ENCODE data around the gene FERMT3. TPM values are rescaled to one million over a fixed set of nuclear protein-coding genes. Genes with fewer than 3 reads are reported as not detected.

Gene FERMT3
- total and polyA plus RNA-seq, 12 donors, result 2.3 to 30.8 (median 6.8) TPM

DNA sequence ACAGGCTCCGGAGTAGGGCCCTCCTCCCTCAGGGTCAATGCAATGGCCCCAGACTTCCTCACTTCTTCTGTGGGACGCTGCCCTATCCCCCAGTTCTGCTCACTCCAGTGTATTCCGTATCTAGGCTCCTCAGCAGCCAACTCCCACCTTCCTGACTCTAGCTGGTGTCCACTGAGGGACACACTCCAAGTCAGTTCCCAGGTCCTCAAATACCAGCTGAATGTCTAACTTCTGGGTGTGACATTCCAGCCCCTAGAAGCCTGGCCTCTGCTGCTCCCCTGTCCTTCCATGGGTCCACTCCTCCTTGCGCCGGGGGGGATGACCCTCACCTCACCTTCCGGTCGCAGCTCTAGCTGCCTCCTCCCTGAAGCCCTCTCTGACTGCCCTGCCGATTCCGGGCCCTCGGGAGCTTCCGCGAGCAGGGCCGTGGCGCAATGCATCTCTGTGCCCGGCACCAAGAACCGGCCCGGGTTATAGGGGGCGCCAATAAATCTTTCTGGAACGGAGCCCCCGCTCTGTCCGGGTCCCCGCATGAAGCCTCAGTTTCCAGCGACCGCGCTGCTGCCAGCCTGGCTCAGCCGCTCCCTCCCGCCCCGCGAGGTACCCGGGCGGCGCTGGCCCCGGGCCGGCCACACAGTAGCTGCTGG lies 62.5 kb downstream of the FERMT3 start:
- Histone ChIP-seq H3K9me3 (no peaks in the 10 kb centered on the region), H3K36me3 (peaks cover 0 to 34% (median 9%) of the 10 kb centered on the region in 9 donors), H3K27me3 (no peaks in the 10 kb centered on the region), H3K4me3 (peak overlapping the region; percentile 63 to 90 (median 74)), H3K27ac (peak overlapping the region; percentile 58 to 100 (median 98)), H3K4me1 (peaks cover 18 to 55% (median 36%) of the 10 kb centered on the region in 9 donors)
- TF ChIP-seq, protein P1, sequence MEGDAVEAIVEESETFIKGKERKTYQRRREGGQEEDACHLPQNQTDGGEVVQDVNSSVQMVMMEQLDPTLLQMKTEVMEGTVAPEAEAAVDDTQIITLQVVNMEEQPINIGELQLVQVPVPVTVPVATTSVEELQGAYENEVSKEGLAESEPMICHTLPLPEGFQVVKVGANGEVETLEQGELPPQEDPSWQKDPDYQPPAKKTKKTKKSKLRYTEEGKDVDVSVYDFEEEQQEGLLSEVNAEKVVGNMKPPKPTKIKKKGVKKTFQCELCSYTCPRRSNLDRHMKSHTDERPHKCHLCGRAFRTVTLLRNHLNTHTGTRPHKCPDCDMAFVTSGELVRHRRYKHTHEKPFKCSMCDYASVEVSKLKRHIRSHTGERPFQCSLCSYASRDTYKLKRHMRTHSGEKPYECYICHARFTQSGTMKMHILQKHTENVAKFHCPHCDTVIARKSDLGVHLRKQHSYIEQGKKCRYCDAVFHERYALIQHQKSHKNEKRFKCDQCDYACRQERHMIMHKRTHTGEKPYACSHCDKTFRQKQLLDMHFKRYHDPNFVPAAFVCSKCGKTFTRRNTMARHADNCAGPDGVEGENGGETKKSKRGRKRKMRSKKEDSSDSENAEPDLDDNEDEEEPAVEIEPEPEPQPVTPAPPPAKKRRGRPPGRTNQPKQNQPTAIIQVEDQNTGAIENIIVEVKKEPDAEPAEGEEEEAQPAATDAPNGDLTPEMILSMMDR (IDR thresholded peaks at IDR 0.05), result peak in 1 of 9 donors; percentile 4
- WGBS, 2 donors, result 1% methylated on average over 34 of the region's 34 CpGs
- intact Hi-C loops (cut with DNase I), result loop anchor here in 2 of 10 donors (1.0 to 2.0 kb wide), 3 partner anchors 18 to 65 kb away; partner anchors contain the start of gene PLCB3 (in 2 of the 2)
- DNase-seq (peak; percentile 69 to 73), ATAC-seq (peak in 5 of 8 donors; percentile 3 to 24 (median 6))

- intact Hi-C loops (cut with DNase I), result loop anchor here in 5 of 10 donors (1.0 to 2.0 kb wide), 7 partner anchors 15 to 35 kb away; partner anchors contain the start of genes GPR137 (in 5 of the 5), BAD (in 4 of the 5), FKBP2 (in 3 of the 5) and PLCB3 (in 2 of the 5)
- Histone ChIP-seq H3K4me3 (peak overlapping the region; percentile 70 to 90 (median 79)), H3K27me3 (no peaks in the 10 kb centered on the region), H3K9me3 (no peaks in the 10 kb centered on the region), H3K36me3 (peaks cover 0 to 27% (median 9%) of the 10 kb centered on the region in 9 donors), H3K4me1 (peaks cover 18 to 55% (median 36%) of the 10 kb centered on the region in 9 donors), H3K27ac (peak overlapping the region; percentile 89 to 100 (median 98))
- DNase-seq (peak; percentile 97 to 99), ATAC-seq (peak; percentile 86 to 92 (median 90))
- TF ChIP-seq, protein P1 (IDR thresholded peaks at IDR 0.05), result peak in 5 of 9 donors; percentile 2 to 56 (median 39)
- 0 to 1% methylated on average over 53 to 58 of the region's 58 CpGs for WGBS, 2 donors
Observed at GRCh38 chr11:64269540-64270220, 63.2 kb downstream of the FERMT3 start.

Other genes with a start within 250 kb of the FERMT3 start
- gene COX8A, start 232.1 kb upstream of the FERMT3 start, total RNA-seq, result 1,000 to 10,000 TPM in 6 of 10 donors, 100 to 1,000 TPM in 4; 868 to 1,274 (median 1,041) TPM
- 1,000 to 10,000 TPM; 1,312 to 2,481 TPM for gene COX8A, start 232.1 kb upstream of the FERMT3 start, polyA plus RNA-seq
- 10 to 100 TPM; 47.0 to 58.2 (median 49.8) TPM for gene OTUB1, start 220.3 kb upstream of the FERMT3 start, total RNA-seq
- 10 to 100 TPM; 34.9 to 87.0 TPM for gene OTUB1, start 220.3 kb upstream of the FERMT3 start, polyA plus RNA-seq
- gene FLRT1, start 170.8 kb upstream of the FERMT3 start, total RNA-seq, result under 1 TPM; 0.17 to 0.83 (median 0.39) TPM
- under 1 TPM; 0.22 to 0.44 TPM for gene FLRT1, start 170.8 kb upstream of the FERMT3 start, polyA plus RNA-seq
- gene MACROD1, start 40.6 kb upstream of the FERMT3 start, total RNA-seq, result 100 to 1,000 TPM in 8 of 10 donors, 10 to 100 TPM in 2; 86.2 to 134 (median 115) TPM
- gene MACROD1, start 40.6 kb upstream of the FERMT3 start, polyA plus RNA-seq, result 100 to 1,000 TPM in 1 of 2 donors, 10 to 100 TPM in 1; 77.6 to 497 TPM
- 100 to 1,000 TPM in 1 of 10 donors, 10 to 100 TPM in 9; 67.4 to 105 (median 87.9) TPM for gene STIP1, start 20.6 kb upstream of the FERMT3 start, total RNA-seq
- gene STIP1, start 20.6 kb upstream of the FERMT3 start, polyA plus RNA-seq, result 100 to 1,000 TPM in 1 of 2 donors, 10 to 100 TPM in 1; 55.3 to 144 TPM
- 10 to 100 TPM; 50.5 to 81.7 (median 61.4) TPM for gene TRPT1, start 19.5 kb downstream of the FERMT3 start, total RNA-seq
- 100 to 1,000 TPM in 1 of 2 donors, 10 to 100 TPM in 1; 87.2 to 188 TPM for gene TRPT1, start 19.5 kb downstream of the FERMT3 start, polyA plus RNA-seq
- gene NUDT22, start 19.6 kb downstream of the FERMT3 start, total RNA-seq, result 10 to 100 TPM; 57.3 to 85.6 (median 71.0) TPM
- gene NUDT22, start 19.6 kb downstream of the FERMT3 start, polyA plus RNA-seq, result 10 to 100 TPM; 93.0 to 95.2 TPM
- gene DNAJC4, start 23.8 kb downstream of the FERMT3 start, total RNA-seq, result 10 to 100 TPM; 46.6 to 64.7 (median 52.0) TPM
- gene DNAJC4, start 23.8 kb downstream of the FERMT3 start, polyA plus RNA-seq, result 100 to 1,000 TPM in 1 of 2 donors, 10 to 100 TPM in 1; 48.0 to 173 TPM
- 100 to 1,000 TPM; 245 to 353 (median 277) TPM for gene VEGFB, start 27.9 kb downstream of the FERMT3 start, total RNA-seq
- 100 to 1,000 TPM; 158 to 291 TPM for gene VEGFB, start 27.9 kb downstream of the FERMT3 start, polyA plus RNA-seq
- 10 to 100 TPM; 40.2 to 82.0 (median 45.9) TPM for gene FKBP2, start 34.4 kb downstream of the FERMT3 start, total RNA-seq
- gene FKBP2, start 34.4 kb downstream of the FERMT3 start, polyA plus RNA-seq, result 100 to 1,000 TPM; 376 to 404 TPM
- 100 to 1,000 TPM in 4 of 10 donors, 10 to 100 TPM in 6; 52.4 to 194 (median 77.2) TPM for gene PPP1R14B, start 40.2 kb downstream of the FERMT3 start, total RNA-seq
- 100 to 1,000 TPM; 229 to 331 TPM for gene PPP1R14B, start 40.2 kb downstream of the FERMT3 start, polyA plus RNA-seq
- 10 to 100 TPM in 3 of 10 donors, 1 to 10 TPM in 7; 5.8 to 13.3 (median 8.7) TPM for gene PLCB3, start 44.8 kb downstream of the FERMT3 start, total RNA-seq
- 10 to 100 TPM in 1 of 2 donors, 1 to 10 TPM in 1; 9.5 to 13.1 TPM for gene PLCB3, start 44.8 kb downstream of the FERMT3 start, polyA plus RNA-seq
- gene BAD, start 77.9 kb downstream of the FERMT3 start, total RNA-seq, result 100 to 1,000 TPM in 1 of 10 donors, 10 to 100 TPM in 9; 40.7 to 106 (median 52.2) TPM
- gene BAD, start 77.9 kb downstream of the FERMT3 start, polyA plus RNA-seq, result 100 to 1,000 TPM in 1 of 2 donors, 10 to 100 TPM in 1; 92.1 to 104 TPM
- 10 to 100 TPM; 16.4 to 43.0 (median 24.3) TPM for gene GPR137, start 79.1 kb downstream of the FERMT3 start, total RNA-seq
- gene GPR137, start 79.1 kb downstream of the FERMT3 start, polyA plus RNA-seq, result 10 to 100 TPM; 18.4 to 31.8 TPM
- gene KCNK4, start 84.6 kb downstream of the FERMT3 start, total RNA-seq, result not detected
- not detected for gene KCNK4, start 84.6 kb downstream of the FERMT3 start, polyA plus RNA-seq
- gene CATSPERZ, start 93.6 kb downstream of the FERMT3 start, total RNA-seq, result not detected
- under 1 TPM in 1 of 2 donors, not detected in 1; 0.10 TPM for gene CATSPERZ, start 93.6 kb downstream of the FERMT3 start, polyA plus RNA-seq
- 100 to 1,000 TPM; 115 to 225 (median 132) TPM for gene ESRRA, start 98.8 kb downstream of the FERMT3 start, total RNA-seq
- 100 to 1,000 TPM; 180 TPM for gene ESRRA, start 98.8 kb downstream of the FERMT3 start, polyA plus RNA-seq
- 100 to 1,000 TPM in 2 of 10 donors, 10 to 100 TPM in 8; 68.7 to 121 (median 90.2) TPM for gene TRMT112, start 110.8 kb downstream of the FERMT3 start, total RNA-seq
- 100 to 1,000 TPM; 182 to 208 TPM for gene TRMT112, start 110.8 kb downstream of the FERMT3 start, polyA plus RNA-seq
- 100 to 1,000 TPM; 264 to 395 (median 288) TPM for gene PRDX5, start 111.4 kb downstream of the FERMT3 start, total RNA-seq
- gene PRDX5, start 111.4 kb downstream of the FERMT3 start, polyA plus RNA-seq, result 100 to 1,000 TPM; 486 to 750 TPM
- 10 to 100 TPM in 1 of 10 donors, 1 to 10 TPM in 9; 4.2 to 13.1 (median 5.6) TPM for gene CCDC88B, start 133.5 kb downstream of the FERMT3 start, total RNA-seq
- 10 to 100 TPM; 10.5 to 42.7 TPM for gene CCDC88B, start 133.5 kb downstream of the FERMT3 start, polyA plus RNA-seq
- gene RPS6KA4, start 152.4 kb downstream of the FERMT3 start, total RNA-seq, result 10 to 100 TPM; 10.7 to 21.9 (median 12.8) TPM
- gene RPS6KA4, start 152.4 kb downstream of the FERMT3 start, polyA plus RNA-seq, result 10 to 100 TPM; 17.4 to 18.8 TPM